ENCODE measurements around the gene HIKESHI. TPM values are rescaled to one million over a fixed set of nuclear protein-coding genes. Genes with fewer than 3 reads are reported as not detected.
"Not testable (repeated sequence)": the region's sequence is repeated elsewhere in the genome, so short reads cannot be mapped to it uniquely, and the experiment has no call there.

Gene HIKESHI
- polyA plus RNA-seq, 1 of the 3 experiments (the other 2 are of a cell fraction): 62.3 TPM

- ChIA-PET CTCF (interaction anchor here (0.6 to 3.9 kb wide), 2 partner anchors 341 to 433 kb away, joined by 3 to 16 read pairs; partner anchors contain the start of gene CCDC83), POLR2A (no interaction called here)
- no peak for TF ChIP-seq GATA2 (CRISPR knock-in tag; IDR thresholded peaks at IDR 0.05)
- TF ChIP-seq MEF2A (IDR thresholded peaks at IDR 0.05; ENCODE audit: borderline replicate concordance, low read depth): no peak
- no peak for TF ChIP-seq CTCF (IDR thresholded peaks at IDR 0.05)
- TF ChIP-seq POLR2AphosphoS5 (IDR thresholded peaks at IDR 0.05; ENCODE audit: low read depth, low read length): no peak
- no peak for TF ChIP-seq ZBTB33 (IDR thresholded peaks at IDR 0.05; ENCODE audit: borderline replicate concordance, low read depth)
- H3K79me2 ChIP-seq (ENCODE audit: insufficient read depth): peaks cover 4% of the 10 kb centered on the region; the same call in 1 of the 2 replicates
- H2AFZ ChIP-seq (ENCODE audit: low read depth): no peak overlapping the region
- no peaks in the 10 kb centered on the region for H3K27me3 ChIP-seq (ENCODE audit: insufficient read depth)
- no peaks in the 10 kb centered on the region for H3K4me1 ChIP-seq (ENCODE audit: control insufficient read depth in 1 of 2, insufficient read depth in 2 of 2, low read depth in 1 of 2, low read length in 1 of 2)
- WGBS (ENCODE audit: low lambda C conversion rate): 92% methylated on average over 2 of the region's 2 CpGs
- H3F3A ChIP-seq (replicated peaks; ENCODE audit: insufficient read depth): no peaks in the 10 kb centered on the region
- H3K27ac ChIP-seq (ENCODE audit: low read depth in 2 of 2, low read length in 1 of 2): no peak overlapping the region
- H3K36me3 ChIP-seq (replicated peaks in 1 of 2; ENCODE audit: control insufficient read depth in 1 of 2, insufficient read depth in 2 of 2, low read length in 1 of 2): peaks cover 4 to 12% of the 10 kb centered on the region in 2 experiments
- no peak overlapping the region for H3K4me2 ChIP-seq
- no peak overlapping the region for H3K4me3 ChIP-seq (ENCODE audit: low read depth in 2 of 2, low read length in 1 of 2)
- no peak for DNase-seq
- H3K9ac ChIP-seq: no peak overlapping the region
- H3K9me3 ChIP-seq: no peaks in the 10 kb centered on the region
- no peaks in the 10 kb centered on the region for H4K20me1 ChIP-seq (ENCODE audit: insufficient read depth)
- H3K9me2 ChIP-seq: no peaks in the 10 kb centered on the region
Observed at GRCh38 chr11:86287468-86287796, 14.6 kb upstream of the HIKESHI start.

- no peak for DNase-seq
- H3K4me2 ChIP-seq: no peak overlapping the region
- no peaks in the 10 kb centered on the region for H3K9me3 ChIP-seq
- CTCF ChIA-PET: interaction anchor here (3.9 kb wide), 1 partner anchor 434 kb away, joined by 16 read pairs; the partner anchor contains the start of gene CCDC83
- H3K9ac ChIP-seq: no peak overlapping the region
- H3K27ac ChIP-seq (ENCODE audit: low read depth in 2 of 2, low read length in 1 of 2): no peak overlapping the region
- no peaks in the 10 kb centered on the region for H3K27me3 ChIP-seq (ENCODE audit: insufficient read depth)
- 96% methylated on average over 5 of the region's 7 CpGs for WGBS (ENCODE audit: low lambda C conversion rate)
- no peaks in the 10 kb centered on the region for H4K20me1 ChIP-seq (ENCODE audit: insufficient read depth)
- H3K79me2 ChIP-seq (ENCODE audit: insufficient read depth): peaks cover 4% of the 10 kb centered on the region; the same call in 1 of the 2 replicates
- no peak overlapping the region for H2AFZ ChIP-seq (ENCODE audit: low read depth)
- no peaks in the 10 kb centered on the region for H3K9me2 ChIP-seq
- H3K36me3 ChIP-seq (replicated peaks in 1 of 2; ENCODE audit: control insufficient read depth in 1 of 2, insufficient read depth in 2 of 2, low read length in 1 of 2): peaks cover 3 to 5% of the 10 kb centered on the region in 2 experiments
- TF ChIP-seq RFX5 (IDR thresholded peaks at IDR 0.05; ENCODE audit: low read length): no peak
- no peak for TF ChIP-seq FOSL2 (IDR thresholded peaks at IDR 0.05; ENCODE audit: borderline replicate concordance, low read depth)
- TF ChIP-seq GATA2 (CRISPR knock-in tag; IDR thresholded peaks at IDR 0.05): no peak
- TF ChIP-seq TCF12 (IDR thresholded peaks at IDR 0.05): no peak
- TF ChIP-seq PBX3 (IDR thresholded peaks at IDR 0.05): no peak
- no peaks in the 10 kb centered on the region for H3F3A ChIP-seq (replicated peaks; ENCODE audit: insufficient read depth)
- H3K4me3 ChIP-seq (ENCODE audit: low read depth in 2 of 2, low read length in 1 of 2): no peak overlapping the region
- POLR2A ChIA-PET: no interaction called here
- no peaks in the 10 kb centered on the region for H3K4me1 ChIP-seq (ENCODE audit: control insufficient read depth in 1 of 2, insufficient read depth in 2 of 2, low read depth in 1 of 2, low read length in 1 of 2)
Observed at GRCh38 chr11:86288776-86289507, 13.1 kb upstream of the HIKESHI start.

GRCh38 chr11:86289508-86290280 is 12.3 kb upstream of the HIKESHI start:
- H3K27ac ChIP-seq (ENCODE audit: low read depth in 2 of 2, low read length in 1 of 2); DNase-seq; H3K4me1 ChIP-seq (ENCODE audit: control insufficient read depth in 1 of 2, insufficient read depth in 2 of 2, low read depth in 1 of 2, low read length in 1 of 2); H3K9me2 ChIP-seq; H3K4me3 ChIP-seq (ENCODE audit: low read depth in 2 of 2, low read length in 1 of 2); H3K9me3 ChIP-seq; H4K20me1 ChIP-seq (ENCODE audit: insufficient read depth); H3K27me3 ChIP-seq (ENCODE audit: insufficient read depth); H3K79me2 ChIP-seq (ENCODE audit: insufficient read depth); H3K36me3 ChIP-seq (replicated peaks in 1 of 2; ENCODE audit: control insufficient read depth in 1 of 2, insufficient read depth in 2 of 2, low read length in 1 of 2); H3K9ac ChIP-seq; H3K4me2 ChIP-seq; H2AFZ ChIP-seq (ENCODE audit: low read depth); POLR2A ChIA-PET; H3F3A ChIP-seq (replicated peaks; ENCODE audit: insufficient read depth): not testable (repeated sequence)
- CTCF ChIA-PET: interaction anchor here (3.9 kb wide), 1 partner anchor 435 kb away, joined by 16 read pairs; the partner anchor contains the start of gene CCDC83
- 94% methylated on average over 9 of the region's 9 CpGs for WGBS (ENCODE audit: low lambda C conversion rate)

Measured in SK-N-SH (cell line).